Measurements from ENCODE around the gene BAIAP3.

BAIAP3 gene

DNA sequence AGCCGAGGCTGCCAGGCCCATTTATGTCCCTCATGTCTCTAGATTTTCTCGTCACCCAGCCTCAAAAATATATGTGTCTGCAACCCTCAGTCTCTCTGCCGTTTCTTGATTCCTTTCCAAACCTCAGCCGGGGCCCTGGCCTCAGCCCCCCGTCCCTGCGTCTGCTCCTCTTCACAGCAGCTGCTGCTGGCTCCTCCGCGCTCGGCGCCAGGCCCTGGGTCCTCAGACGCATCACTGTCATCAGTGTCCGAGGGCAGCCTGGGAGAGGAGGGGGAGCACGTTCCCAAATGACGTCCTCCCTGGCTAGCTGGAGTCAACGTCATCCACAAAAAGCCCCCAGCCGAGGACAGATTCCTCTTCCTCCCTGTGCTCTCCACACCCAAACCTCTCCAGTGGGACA, 15.9 kb downstream of the BAIAP3 start:
- Histone ChIP-seq H3F3A (ENCODE audit: control insufficient read depth, insufficient read depth) (no peaks in the 10 kb centered on the region), H3K9me2 (replicated peaks; ENCODE audit: control insufficient read depth, low read length) (no peaks in the 10 kb centered on the region), H3K27ac (ENCODE audit: low read depth, low read length) (no peak overlapping the region), H3K27me3 (ENCODE audit: control insufficient read depth, low read length) (no peaks in the 10 kb centered on the region), H3K9me3 (ENCODE audit: control insufficient read depth, insufficient read depth, low read length) (no peaks in the 10 kb centered on the region), H3K79me2 (ENCODE audit: control insufficient read depth, low read length) (peaks cover 38% of the 10 kb centered on the region), H3K4me2 (ENCODE audit: low read length) (no peak overlapping the region), H4K20me1 (ENCODE audit: control insufficient read depth, insufficient read depth, low read depth, low read length) (no peaks in the 10 kb centered on the region), H3K36me3 (ENCODE audit: control insufficient read depth, low read length) (peaks cover 13% of the 10 kb centered on the region; the same call in 1 of the 2 replicates), H3K4me3 (ENCODE audit: low read length) (no peak overlapping the region), H3K4me1 (ENCODE audit: control insufficient read depth, low read length) (peaks cover 13% of the 10 kb centered on the region)
- TF ChIP-seq, protein P1, sequence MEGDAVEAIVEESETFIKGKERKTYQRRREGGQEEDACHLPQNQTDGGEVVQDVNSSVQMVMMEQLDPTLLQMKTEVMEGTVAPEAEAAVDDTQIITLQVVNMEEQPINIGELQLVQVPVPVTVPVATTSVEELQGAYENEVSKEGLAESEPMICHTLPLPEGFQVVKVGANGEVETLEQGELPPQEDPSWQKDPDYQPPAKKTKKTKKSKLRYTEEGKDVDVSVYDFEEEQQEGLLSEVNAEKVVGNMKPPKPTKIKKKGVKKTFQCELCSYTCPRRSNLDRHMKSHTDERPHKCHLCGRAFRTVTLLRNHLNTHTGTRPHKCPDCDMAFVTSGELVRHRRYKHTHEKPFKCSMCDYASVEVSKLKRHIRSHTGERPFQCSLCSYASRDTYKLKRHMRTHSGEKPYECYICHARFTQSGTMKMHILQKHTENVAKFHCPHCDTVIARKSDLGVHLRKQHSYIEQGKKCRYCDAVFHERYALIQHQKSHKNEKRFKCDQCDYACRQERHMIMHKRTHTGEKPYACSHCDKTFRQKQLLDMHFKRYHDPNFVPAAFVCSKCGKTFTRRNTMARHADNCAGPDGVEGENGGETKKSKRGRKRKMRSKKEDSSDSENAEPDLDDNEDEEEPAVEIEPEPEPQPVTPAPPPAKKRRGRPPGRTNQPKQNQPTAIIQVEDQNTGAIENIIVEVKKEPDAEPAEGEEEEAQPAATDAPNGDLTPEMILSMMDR (IDR thresholded peaks at IDR 0.05; ENCODE audit: low read depth, low read length, poor library complexity, severe bottlenecking) = no peak
- no peak for TF ChIP-seq EZH2phosphoT487 (IDR thresholded peaks at IDR 0.05; ENCODE audit: borderline replicate concordance, low read length)

DNA sequence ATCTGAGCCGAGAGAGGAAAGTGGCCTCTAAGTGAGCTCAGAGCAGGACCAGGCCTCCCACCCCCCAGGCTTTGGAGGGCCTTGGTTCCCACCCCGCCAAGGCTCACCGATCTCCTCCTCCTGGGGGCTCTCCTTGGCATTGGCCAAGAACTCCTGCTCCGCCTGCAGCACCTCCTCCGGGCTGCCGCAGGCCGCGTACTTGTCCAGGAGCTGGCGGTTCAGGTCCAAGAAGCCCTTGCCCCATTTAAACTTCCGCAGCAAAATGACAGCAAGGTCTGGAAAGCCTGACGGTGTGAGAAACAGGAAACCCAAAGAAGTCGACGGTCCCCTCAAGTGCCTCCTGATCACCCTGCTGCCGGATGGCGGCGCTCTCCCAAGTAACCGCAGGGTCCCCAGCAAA, 16.5 kb downstream of the BAIAP3 start:
- no peaks in the 10 kb centered on the region for H3K9me3 ChIP-seq (ENCODE audit: control insufficient read depth, insufficient read depth, low read length)
- H3K27me3 ChIP-seq (ENCODE audit: control insufficient read depth, low read length) = no peaks in the 10 kb centered on the region
- no peak overlapping the region for H3K27ac ChIP-seq (ENCODE audit: low read depth, low read length)
- no peaks in the 10 kb centered on the region for H3K9me2 ChIP-seq (replicated peaks; ENCODE audit: control insufficient read depth, low read length)
- H3K4me1 ChIP-seq (ENCODE audit: control insufficient read depth, low read length) = peaks cover 13% of the 10 kb centered on the region
- TF ChIP-seq, protein P1 (IDR thresholded peaks at IDR 0.05; ENCODE audit: low read depth, low read length, poor library complexity, severe bottlenecking) = no peak
- no peak for TF ChIP-seq EZH2phosphoT487 (IDR thresholded peaks at IDR 0.05; ENCODE audit: borderline replicate concordance, low read length)
- peaks cover 13% of the 10 kb centered on the region; the same call in 1 of the 2 replicates for H3K36me3 ChIP-seq (ENCODE audit: control insufficient read depth, low read length)
- H3K4me2 ChIP-seq (ENCODE audit: low read length) = no peak overlapping the region
- no peak overlapping the region for H3K4me3 ChIP-seq (ENCODE audit: low read length)
- H4K20me1 ChIP-seq (ENCODE audit: control insufficient read depth, insufficient read depth, low read depth, low read length) = no peaks in the 10 kb centered on the region
- H3K79me2 ChIP-seq (ENCODE audit: control insufficient read depth, low read length) = peaks cover 42% of the 10 kb centered on the region
- no peaks in the 10 kb centered on the region for H3F3A ChIP-seq (ENCODE audit: control insufficient read depth, insufficient read depth)

DNA sequence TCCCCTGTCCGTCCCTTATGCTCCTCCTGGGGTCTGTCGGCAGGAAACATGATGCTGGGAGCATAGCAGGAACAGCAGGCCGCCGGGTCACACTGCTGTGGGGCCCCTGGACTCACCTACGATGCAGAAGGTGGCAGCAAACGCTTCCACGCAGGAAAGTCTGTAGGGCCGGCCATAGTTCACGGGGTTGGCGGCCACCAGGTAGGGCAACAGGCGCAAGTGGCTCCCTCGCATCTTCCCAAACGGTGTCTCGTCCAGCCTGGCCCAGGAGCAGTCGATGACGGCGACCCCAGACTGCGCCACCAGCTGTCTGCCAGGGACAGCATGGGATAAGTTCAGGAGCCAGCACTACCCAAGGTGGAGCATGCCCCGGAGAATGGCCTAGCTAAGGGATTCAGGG, 17.2 kb downstream of the BAIAP3 start:
- Histone ChIP-seq H3K79me2 (ENCODE audit: control insufficient read depth, low read length) (peaks cover 50% of the 10 kb centered on the region), H3K4me1 (ENCODE audit: control insufficient read depth, low read length) (peaks cover 13% of the 10 kb centered on the region), H3K27ac (ENCODE audit: low read depth, low read length) (no peak overlapping the region), H3K27me3 (ENCODE audit: control insufficient read depth, low read length) (no peaks in the 10 kb centered on the region), H3K4me2 (ENCODE audit: low read length) (peak overlapping the region; percentile 99), H4K20me1 (ENCODE audit: control insufficient read depth, insufficient read depth, low read depth, low read length) (no peaks in the 10 kb centered on the region), H3K9me3 (ENCODE audit: control insufficient read depth, insufficient read depth, low read length) (no peaks in the 10 kb centered on the region), H3F3A (ENCODE audit: control insufficient read depth, insufficient read depth) (no peaks in the 10 kb centered on the region), H3K9me2 (replicated peaks; ENCODE audit: control insufficient read depth, low read length) (no peaks in the 10 kb centered on the region), H3K4me3 (ENCODE audit: low read length) (peak overlapping the region; percentile 84), H3K36me3 (ENCODE audit: control insufficient read depth, low read length) (peaks cover 13% of the 10 kb centered on the region; the same call in 1 of the 2 replicates)
- TF ChIP-seq, protein P1 (IDR thresholded peaks at IDR 0.05; ENCODE audit: low read depth, low read length, poor library complexity, severe bottlenecking) = no peak
- TF ChIP-seq EZH2phosphoT487 (IDR thresholded peaks at IDR 0.05; ENCODE audit: borderline replicate concordance, low read length) = no peak

Measured in DOHH2 (cell line).